Choroid plexus epithelial cell (primary cell): ENCODE results near the gene IL22.

Source experiments
- DNase-seq: peaks from one replicate; pipeline ENCODE4 v3.0.0-alpha.2; 2010; ENCODE audit warnings: low read depth
- H3K4me3 ChIP-seq: 2 replicates; pipeline ENCODE4 v1.5.1; 2011; ENCODE audit warnings: low read depth, mild to moderate bottlenecking, control low read depth, low read length, moderate library complexity
- TF ChIP-seq, protein P1 (sequence below): conservative IDR thresholded peaks from 2 replicates; pipeline ENCODE4 v1.5.1; 2011; ENCODE audit warnings: low read depth, mild to moderate bottlenecking, control low read depth, inconsistent platforms, low read length, moderate library complexity

IL22 gene

DNA sequence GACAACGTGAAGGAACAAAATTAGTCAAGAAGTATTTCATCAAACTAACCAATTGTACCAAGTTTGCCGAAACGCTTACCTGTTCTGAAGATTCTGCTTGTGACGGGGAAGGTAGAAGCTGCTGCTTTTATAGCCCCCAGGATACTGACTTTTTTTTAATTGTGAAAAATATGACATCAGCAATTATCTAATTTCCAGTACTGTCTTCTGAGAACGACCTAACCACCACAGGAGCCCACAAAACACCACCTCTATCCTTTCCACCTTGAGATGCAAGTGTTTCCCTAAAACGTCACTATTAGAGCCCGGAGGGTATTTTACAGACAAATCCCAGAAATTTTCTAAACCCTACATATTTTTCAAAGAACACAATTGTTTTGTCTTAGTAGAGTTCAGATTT is at the start of gene IL22:
Gene IL22, minus strand, starts transcription at position 101 of the 400 bp plus-strand sequence. CDS start 156 bp downstream, outside the sequence.
- DNase-seq = no peak
- TF ChIP-seq, protein P1, sequence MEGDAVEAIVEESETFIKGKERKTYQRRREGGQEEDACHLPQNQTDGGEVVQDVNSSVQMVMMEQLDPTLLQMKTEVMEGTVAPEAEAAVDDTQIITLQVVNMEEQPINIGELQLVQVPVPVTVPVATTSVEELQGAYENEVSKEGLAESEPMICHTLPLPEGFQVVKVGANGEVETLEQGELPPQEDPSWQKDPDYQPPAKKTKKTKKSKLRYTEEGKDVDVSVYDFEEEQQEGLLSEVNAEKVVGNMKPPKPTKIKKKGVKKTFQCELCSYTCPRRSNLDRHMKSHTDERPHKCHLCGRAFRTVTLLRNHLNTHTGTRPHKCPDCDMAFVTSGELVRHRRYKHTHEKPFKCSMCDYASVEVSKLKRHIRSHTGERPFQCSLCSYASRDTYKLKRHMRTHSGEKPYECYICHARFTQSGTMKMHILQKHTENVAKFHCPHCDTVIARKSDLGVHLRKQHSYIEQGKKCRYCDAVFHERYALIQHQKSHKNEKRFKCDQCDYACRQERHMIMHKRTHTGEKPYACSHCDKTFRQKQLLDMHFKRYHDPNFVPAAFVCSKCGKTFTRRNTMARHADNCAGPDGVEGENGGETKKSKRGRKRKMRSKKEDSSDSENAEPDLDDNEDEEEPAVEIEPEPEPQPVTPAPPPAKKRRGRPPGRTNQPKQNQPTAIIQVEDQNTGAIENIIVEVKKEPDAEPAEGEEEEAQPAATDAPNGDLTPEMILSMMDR = no peak
- H3K4me3 ChIP-seq = no peak within 1 kb of the TSS

DNA sequence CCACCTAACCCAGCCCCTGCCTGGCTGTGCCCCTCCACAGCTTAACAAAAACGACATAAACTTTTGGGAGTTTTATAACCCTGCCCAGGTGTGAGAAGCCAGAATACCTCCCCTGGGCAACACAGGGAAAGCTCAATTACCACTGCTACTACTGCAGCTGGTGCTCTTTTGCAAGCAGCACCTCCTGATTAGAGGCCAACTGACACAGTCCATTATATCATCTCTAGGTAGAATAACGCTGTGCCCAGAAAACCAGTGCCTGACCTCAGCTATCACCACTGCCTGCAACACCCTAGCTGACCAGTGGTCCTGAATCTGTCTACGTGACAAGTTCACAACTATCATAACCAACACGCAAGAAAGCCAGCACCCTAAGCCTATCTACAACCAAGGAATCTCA is 44.5 kb upstream of the IL22 start:
- DNase-seq = no peak
- TF ChIP-seq, protein P1 = no peak

DNA sequence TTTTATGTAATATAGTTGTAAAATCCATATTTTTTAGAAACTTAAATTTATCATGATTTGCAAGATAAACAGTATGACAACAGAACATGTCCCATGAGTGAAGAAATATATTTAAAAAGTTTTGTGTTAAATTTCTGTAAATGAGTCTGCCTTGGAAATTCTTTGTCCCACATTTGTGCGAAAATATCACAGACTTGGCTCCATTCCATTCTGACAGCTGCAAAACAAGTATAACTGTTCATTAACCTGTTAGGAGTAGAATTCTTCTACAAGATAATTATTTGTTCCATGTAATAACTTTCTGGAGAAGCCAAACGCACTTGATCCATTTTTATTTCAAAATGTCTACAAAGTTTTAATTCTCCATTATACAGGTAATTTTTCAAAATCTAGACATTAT is 40.8 kb upstream of the IL22 start:
- H3K4me3 ChIP-seq = no peak overlapping the region
- TF ChIP-seq, protein P1 = no peak

More for the DNA sequence above, 44.5 kb upstream of the IL22 start:
- no peak overlapping the region for H3K4me3 ChIP-seq

GRCh38 chr12:68293347-68293746 is 39.9 kb upstream of the IL22 start:
- H3K4me3 ChIP-seq = no peak overlapping the region
- DNase-seq = no peak
- TF ChIP-seq, protein P1 = no peak

More for the DNA sequence above, 40.8 kb upstream of the IL22 start:
- DNase-seq = peak; percentile 25

DNA sequence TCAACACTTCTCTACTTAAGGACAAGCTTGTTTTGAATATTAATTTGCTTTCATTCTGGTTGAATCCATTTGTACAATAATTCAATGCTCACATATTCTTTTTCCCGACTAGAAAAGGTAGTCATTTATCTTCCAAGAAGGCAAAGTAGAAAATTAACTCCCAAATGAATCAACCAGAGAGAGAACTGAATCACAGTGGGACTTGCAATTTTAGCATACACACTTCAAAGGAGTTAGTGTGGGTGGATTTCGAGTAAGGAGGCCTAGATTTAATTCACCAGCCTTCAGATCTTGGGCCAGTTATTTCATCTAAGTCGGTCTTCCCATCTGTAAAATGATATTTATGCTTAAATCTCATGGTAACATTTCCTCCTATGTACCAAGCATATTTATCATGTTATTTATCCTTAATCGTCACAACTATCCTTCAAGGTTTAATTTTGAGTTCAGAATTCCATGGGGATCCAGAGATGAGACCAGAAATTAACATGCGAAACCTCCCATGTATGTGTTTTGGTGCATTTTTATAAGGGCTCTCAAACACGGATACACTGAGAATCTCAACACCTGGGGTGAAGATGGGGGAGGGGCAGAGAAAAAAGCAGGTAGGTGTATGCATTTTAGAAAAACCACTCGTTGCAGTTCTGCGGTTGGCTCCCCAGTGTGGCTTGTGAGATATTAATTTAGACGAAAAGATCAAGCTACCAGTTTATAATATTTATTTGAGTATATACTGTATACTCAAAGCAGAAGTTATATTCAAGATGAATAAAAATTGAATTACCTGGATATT is 38.9 kb upstream of the IL22 start:
- H3K4me3 ChIP-seq = no peak overlapping the region
- DNase-seq = no peak
- TF ChIP-seq, protein P1 = no peak

- no peak for DNase-seq
- H3K4me3 ChIP-seq = no peak overlapping the region
- TF ChIP-seq, protein P1 = no peak
Measured at GRCh38 chr12:68291396-68292036, 38.1 kb upstream of the IL22 start.
